Cardiac muscle cell (in vitro differentiated cells and primary cell): Measurements from ENCODE around the gene TYROBP. TPM values are rescaled to one million over a fixed set of nuclear protein-coding genes. Genes with fewer than 3 reads are reported as not detected.
"Not testable (repeated sequence)": the region's sequence is repeated elsewhere in the genome, so short reads cannot be mapped to it uniquely, and the experiment has no call there.

Experiments
- DNase-seq, 2 donors: peaks; one replicate each; pipeline versions ENCODE4 v3.0.0 to v3.0.0-alpha.2; 2010 to 2017; ENCODE audit warnings: low read depth in 1 of 2, low spot score in 1 of 2
- H3K27ac ChIP-seq: fragments of 200-600 bp; sonication (generic); 2 replicates; pipeline ENCODE4 v1.5.1; 2016
- H3K27me3 ChIP-seq: fragments of 200-600 bp; sonication (generic); 2 replicates; pipeline ENCODE4 v1.6.0; 2016; ENCODE audit warnings: control low read depth
- H3K36me3 ChIP-seq: fragments of 200-600 bp; sonication (generic); 2 replicates; pipeline ENCODE4 v1.5.1; 2016; ENCODE audit warnings: control low read depth
- H3K4me1 ChIP-seq: fragments of 200-600 bp; sonication (generic); 2 replicates; pipeline ENCODE4 v1.8.1; 2017; ENCODE audit warnings: low read depth, mild to moderate bottlenecking, mixed run types
- H3K4me3 ChIP-seq: fragments of 200-600 bp; sonication (generic); 2 replicates; pipeline ENCODE4 v1.5.1; 2016; ENCODE audit warnings: mild to moderate bottlenecking
- H3K9me3 ChIP-seq: fragments of 200-600 bp; sonication (generic); 2 replicates; pipeline ENCODE4 v1.5.1; 2017; ENCODE audit warnings: low read depth, mild to moderate bottlenecking, control low read depth
- polyA plus RNA-seq: library from polyadenylated mRNA; unstranded; fragments of >200 nt; fragmentation: Nextera tagmentation; extraction: Ambion mirVana; gene quantifications from 2 replicates; pipeline ENCODE4 v1.2.1, GENCODE V29; 2016
- total RNA-seq: library from RNA; depleted of rRNA; stranded (reverse); fragments of >200 nt; gene quantifications from 2 replicates; pipeline ENCODE4 v1.2.3, GENCODE V29; 2016
- TF ChIP-seq, protein P1 (sequence below): IDR thresholded peaks from 2 replicates; pipeline ENCODE4 v1.5.1; 2012; ENCODE audit warnings: low read depth, mild to moderate bottlenecking, low read length

The TYROBP gene
- total and polyA plus RNA-seq, 2 experiments from 2014 or later: not detected

DNA sequence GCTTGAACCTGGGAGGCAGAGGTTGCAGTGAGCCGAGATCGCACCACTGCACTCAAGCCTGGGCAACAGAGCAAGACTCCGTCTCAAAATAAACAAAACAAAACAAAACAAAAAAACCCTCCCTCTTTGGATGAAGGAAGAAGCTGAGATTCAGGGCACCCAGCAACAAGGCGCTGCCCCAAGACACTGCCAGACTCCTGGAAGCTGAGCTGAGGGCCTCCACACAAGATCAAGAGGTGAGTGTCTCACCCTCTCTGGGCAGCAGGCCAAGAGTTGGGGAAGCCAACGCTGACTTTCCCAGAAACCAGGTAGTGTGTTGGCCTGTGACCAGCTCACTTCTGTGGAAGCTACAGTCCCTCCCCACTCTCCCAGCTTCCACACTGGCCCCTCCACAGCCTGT lies 3.7 kb upstream of the TYROBP start:
- no peaks in the 10 kb centered on the region for H3K36me3 ChIP-seq
- DNase-seq: no peak
- TF ChIP-seq, protein P1, sequence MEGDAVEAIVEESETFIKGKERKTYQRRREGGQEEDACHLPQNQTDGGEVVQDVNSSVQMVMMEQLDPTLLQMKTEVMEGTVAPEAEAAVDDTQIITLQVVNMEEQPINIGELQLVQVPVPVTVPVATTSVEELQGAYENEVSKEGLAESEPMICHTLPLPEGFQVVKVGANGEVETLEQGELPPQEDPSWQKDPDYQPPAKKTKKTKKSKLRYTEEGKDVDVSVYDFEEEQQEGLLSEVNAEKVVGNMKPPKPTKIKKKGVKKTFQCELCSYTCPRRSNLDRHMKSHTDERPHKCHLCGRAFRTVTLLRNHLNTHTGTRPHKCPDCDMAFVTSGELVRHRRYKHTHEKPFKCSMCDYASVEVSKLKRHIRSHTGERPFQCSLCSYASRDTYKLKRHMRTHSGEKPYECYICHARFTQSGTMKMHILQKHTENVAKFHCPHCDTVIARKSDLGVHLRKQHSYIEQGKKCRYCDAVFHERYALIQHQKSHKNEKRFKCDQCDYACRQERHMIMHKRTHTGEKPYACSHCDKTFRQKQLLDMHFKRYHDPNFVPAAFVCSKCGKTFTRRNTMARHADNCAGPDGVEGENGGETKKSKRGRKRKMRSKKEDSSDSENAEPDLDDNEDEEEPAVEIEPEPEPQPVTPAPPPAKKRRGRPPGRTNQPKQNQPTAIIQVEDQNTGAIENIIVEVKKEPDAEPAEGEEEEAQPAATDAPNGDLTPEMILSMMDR: no peak
- H3K4me1 ChIP-seq: peaks cover 10% of the 10 kb centered on the region
- H3K9me3 ChIP-seq: no peaks in the 10 kb centered on the region
- no peak overlapping the region for H3K4me3 ChIP-seq
- no peaks in the 10 kb centered on the region for H3K27me3 ChIP-seq
- no peak overlapping the region for H3K27ac ChIP-seq

DNA sequence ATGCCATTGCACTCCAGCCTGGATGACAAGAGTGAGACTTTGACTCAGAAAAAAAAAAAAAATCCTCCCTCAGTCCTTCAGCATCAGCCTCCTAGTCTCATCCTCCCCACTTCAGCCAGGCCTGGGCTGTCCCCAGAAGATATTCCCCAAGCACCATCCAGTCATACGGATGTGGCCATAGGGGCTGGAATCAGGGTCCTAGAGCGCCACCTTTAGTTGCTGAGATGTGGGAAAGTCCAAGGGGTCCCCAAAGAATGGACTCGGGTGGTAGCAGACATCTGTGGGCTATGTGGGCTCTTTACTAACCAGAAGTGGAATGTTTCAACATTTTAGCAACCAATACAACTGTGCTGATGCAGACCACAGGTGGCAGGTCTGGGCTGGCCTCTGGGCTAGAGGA lies 3.1 kb upstream of the TYROBP start:
- Histone ChIP-seq H3K4me3 (no peak overlapping the region), H3K4me1 (peaks cover 12% of the 10 kb centered on the region), H3K27me3 (no peaks in the 10 kb centered on the region), H3K9me3 (no peaks in the 10 kb centered on the region), H3K36me3 (no peaks in the 10 kb centered on the region), H3K27ac (no peak overlapping the region)
- DNase-seq: no peak
- TF ChIP-seq, protein P1: no peak

DNA sequence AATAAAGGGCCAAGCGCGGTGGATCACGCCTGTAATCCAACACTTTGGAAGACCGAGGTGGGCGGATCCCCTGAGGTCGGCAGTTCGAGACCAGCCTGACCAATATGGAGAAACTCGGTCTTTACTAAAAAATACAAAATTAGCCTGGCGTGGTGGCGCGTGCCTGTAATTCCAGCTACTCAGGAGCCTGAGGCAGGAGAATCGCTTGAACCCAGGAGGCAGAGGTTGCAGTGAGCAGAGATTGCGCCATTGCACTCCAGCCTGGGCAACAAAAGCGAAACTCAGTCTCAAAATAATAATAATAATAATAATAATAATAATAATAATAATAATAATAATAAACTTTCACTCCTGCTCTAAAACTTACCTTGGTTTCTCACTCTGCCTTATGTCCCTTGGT lies 2.3 kb upstream of the TYROBP start:
- not testable (repeated sequence) for H3K4me3 ChIP-seq, H3K27ac ChIP-seq, H3K27me3 ChIP-seq, H3K36me3 ChIP-seq, DNase-seq, H3K9me3 ChIP-seq
- H3K4me1 ChIP-seq: peaks cover 12% of the 10 kb centered on the region

DNA sequence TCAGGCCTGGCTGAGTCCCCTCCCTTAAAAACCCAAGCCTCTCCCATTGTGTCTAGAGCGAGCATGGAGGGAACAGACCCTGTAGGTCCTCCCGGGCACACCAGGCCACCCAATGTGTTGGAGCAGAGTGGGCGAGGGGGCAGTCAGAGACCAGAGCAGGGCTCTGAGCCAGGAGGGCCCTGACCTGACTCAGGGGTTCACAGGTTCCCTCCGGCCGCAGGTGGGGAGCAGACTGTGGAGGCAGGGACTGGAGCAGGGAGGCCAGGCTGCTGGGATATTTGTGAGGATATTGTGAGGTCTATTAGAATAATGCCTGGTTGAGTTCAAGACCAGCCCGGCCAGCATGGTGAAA lies 1.6 kb upstream of the TYROBP start:
- Histone ChIP-seq H3K4me3 (no peak overlapping the region), H3K27ac (no peak overlapping the region), H3K4me1 (peaks cover 12% of the 10 kb centered on the region), H3K9me3 (no peaks in the 10 kb centered on the region), H3K36me3 (no peaks in the 10 kb centered on the region), H3K27me3 (no peaks in the 10 kb centered on the region)
- TF ChIP-seq, protein P1: no peak
- DNase-seq: no peak

DNA sequence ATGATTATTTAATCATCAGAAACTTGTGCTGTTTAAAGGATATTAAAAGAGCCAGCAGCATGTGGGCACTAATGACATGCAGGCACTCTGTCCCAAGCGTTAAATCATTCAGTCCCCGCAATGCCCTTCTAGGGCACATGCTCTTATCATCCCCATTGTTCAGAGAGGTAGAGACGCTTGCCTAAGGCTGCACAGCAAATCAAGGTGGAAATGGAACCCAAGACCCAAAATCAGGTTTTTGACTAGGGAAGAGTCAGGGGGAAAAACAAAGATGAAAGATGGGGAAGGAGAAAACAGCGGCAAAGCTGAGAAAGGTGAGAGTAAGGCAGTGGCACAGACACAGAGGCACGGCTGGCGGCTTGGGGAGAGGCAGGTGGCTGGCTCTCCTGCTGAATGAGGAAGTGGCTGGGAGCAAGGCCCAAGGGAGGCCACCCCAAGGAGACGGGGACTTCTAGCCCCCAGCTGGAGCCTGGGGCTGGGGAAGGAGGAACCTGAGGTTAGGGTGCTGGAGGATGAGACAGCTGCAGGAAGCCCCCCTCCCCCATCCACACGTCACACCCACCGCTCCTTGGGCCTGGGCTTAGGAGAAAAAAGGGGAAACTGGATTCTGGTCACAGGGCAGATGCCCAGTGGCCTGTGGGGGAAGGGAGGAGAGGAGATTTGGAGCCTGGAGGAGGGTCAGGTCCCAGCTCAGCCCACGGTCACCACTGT lies 1.0 kb upstream of the TYROBP start:
- TF ChIP-seq, protein P1: no peak
- Histone ChIP-seq H3K27ac (no peak overlapping the region), H3K9me3 (no peaks in the 10 kb centered on the region), H3K27me3 (no peaks in the 10 kb centered on the region), H3K4me3 (no peak overlapping the region), H3K4me1 (peaks cover 12% of the 10 kb centered on the region), H3K36me3 (no peaks in the 10 kb centered on the region)
- no peak for DNase-seq

DNA sequence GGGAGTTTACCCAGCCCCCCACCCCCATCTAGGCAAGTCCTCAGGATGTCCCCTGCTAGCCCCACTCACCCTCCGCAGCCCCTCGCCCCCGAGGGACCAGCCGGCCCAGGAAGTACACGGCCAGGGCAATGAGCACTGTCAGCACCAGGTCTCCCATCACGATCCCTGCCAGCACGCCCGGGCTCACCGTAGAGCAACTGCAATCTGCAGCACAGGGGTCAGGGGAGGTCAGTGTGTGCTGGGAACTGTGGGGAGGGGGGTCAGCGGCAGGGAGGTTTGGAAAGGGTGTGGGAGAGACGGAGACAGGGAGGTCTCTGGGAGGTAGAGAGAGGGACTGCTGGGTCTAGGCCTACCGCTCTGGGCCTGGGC lies 734 bp downstream of the TYROBP start:
- Histone ChIP-seq H3K9me3 (no peaks in the 10 kb centered on the region), H3K36me3 (no peaks in the 10 kb centered on the region), H3K4me1 (peaks cover 12% of the 10 kb centered on the region), H3K4me3 (no peak overlapping the region), H3K27ac (peak overlapping the region; percentile 16), H3K27me3 (no peaks in the 10 kb centered on the region)
- TF ChIP-seq, protein P1: no peak
- DNase-seq: peak in 1 of 2 donors; percentile 64
